Sigmoid colon (tissue), 7 donors: Measurements from ENCODE around the gene AAR2. TPM values are rescaled to one million over a fixed set of nuclear protein-coding genes. Genes with fewer than 3 reads are reported as not detected.

Source experiments
- DNase-seq: peaks from one replicate; pipeline ENCODE4 v3.0.0-alpha.2; 2019
- H3K27ac ChIP-seq, 4 donors: fragments of 200-600 bp; sonication (generic); one replicate each; pipeline ENCODE4 v1.5.1; 2016 to 2019; ENCODE audit warnings: mild to moderate bottlenecking in 1 of 4
- H3K27me3 ChIP-seq, 3 donors: fragments of 200-600 bp; sonication (generic); one replicate each; pipeline ENCODE4 v1.5.1; 2019; ENCODE audit warnings: mild to moderate bottlenecking in 1 of 3
- H3K36me3 ChIP-seq, 4 donors: fragments of 200-600 bp; sonication (generic); one replicate each; pipeline ENCODE4 v1.5.1; 2016 to 2019
- H3K4me1 ChIP-seq, 4 donors: fragments of 200-600 bp; sonication (generic); one replicate each; pipeline ENCODE4 v1.5.1; 2017 to 2019
- H3K4me3 ChIP-seq, 4 donors: fragments of 200-600 bp; sonication (generic); one replicate each; pipeline ENCODE4 v1.5.1; 2017 to 2019; ENCODE audit warnings: mild to moderate bottlenecking in 2 of 4, moderate library complexity in 1 of 4
- H3K9me3 ChIP-seq, 4 donors: fragments of 200-600 bp in 3 of 4; sonication (generic) in 3 of 4; one replicate each; pipeline versions ENCODE4 v1.5.1 to v1.6.1; 2013 to 2019
- EP300 ChIP-seq, 4 donors: sonication (generic); formaldehyde crosslinking; IDR thresholded peaks; one replicate each; pipeline ENCODE4 v1.6.1; 2017; ENCODE audit warnings: antibody characterized with exemption in 4 of 4
- POLR2A ChIP-seq, 2 donors: fragments of 450-650 bp; IDR thresholded peaks; one replicate each; pipeline ENCODE4 v1.6.1; 2016; ENCODE audit warnings: antibody characterized with exemption in 2 of 2, mild to moderate bottlenecking in 2 of 2, moderate library complexity in 2 of 2
- POLR2AphosphoS5 ChIP-seq, 4 donors: sonication (generic); formaldehyde crosslinking; IDR thresholded peaks; one replicate each; pipeline ENCODE4 v1.6.1; 2017; ENCODE audit warnings: antibody characterized with exemption in 4 of 4
- WGBS, 2 donors: extraction: QIAGEN DNeasy Blood & Tissue Kit; methylation state at CpG; one replicate each; pipeline ENCODE4 v1.1.7; 2013; 5-methylcytosine and 5-hydroxymethylcytosine counted together
- intact Hi-C: fragments of 100-400 bp; cut with DNase I; formaldehyde crosslinking; loops from one replicate; pipeline ENCODE4 v1.15.1; 2023
- polyA plus RNA-seq, 3 donors: library from polyadenylated mRNA; stranded (reverse); fragments of 200-250 nt; gene quantifications; one replicate each; pipeline ENCODE4 v1.2.3, GENCODE V29; 2013
- total RNA-seq, 4 donors: library from RNA; depleted of rRNA; stranded (reverse); fragments of >200 nt; gene quantifications; one replicate each; pipeline ENCODE4 v1.1.0, GENCODE V29; 2016
- TF ChIP-seq, protein P1 (sequence below), 4 experiments: fragments of 450-650 bp in 3 of 4; fragments of 200-600 bp in 1 of 4; IDR thresholded peaks; one replicate each; pipeline ENCODE4 v1.5.1; 2016 to 2019; ENCODE audit warnings: antibody characterized with exemption in 4 of 4, mild to moderate bottlenecking in 3 of 4, moderate library complexity in 2 of 4
- donor health status: healthy with polysubstance abuse.
- donor health status: Bipolar disorder and iron deficiency.
- donor health status: healthy.

The AAR2 gene
- total and polyA plus RNA-seq, 7 donors = 11.4 to 39.6 (median 26.5) TPM

DNA sequence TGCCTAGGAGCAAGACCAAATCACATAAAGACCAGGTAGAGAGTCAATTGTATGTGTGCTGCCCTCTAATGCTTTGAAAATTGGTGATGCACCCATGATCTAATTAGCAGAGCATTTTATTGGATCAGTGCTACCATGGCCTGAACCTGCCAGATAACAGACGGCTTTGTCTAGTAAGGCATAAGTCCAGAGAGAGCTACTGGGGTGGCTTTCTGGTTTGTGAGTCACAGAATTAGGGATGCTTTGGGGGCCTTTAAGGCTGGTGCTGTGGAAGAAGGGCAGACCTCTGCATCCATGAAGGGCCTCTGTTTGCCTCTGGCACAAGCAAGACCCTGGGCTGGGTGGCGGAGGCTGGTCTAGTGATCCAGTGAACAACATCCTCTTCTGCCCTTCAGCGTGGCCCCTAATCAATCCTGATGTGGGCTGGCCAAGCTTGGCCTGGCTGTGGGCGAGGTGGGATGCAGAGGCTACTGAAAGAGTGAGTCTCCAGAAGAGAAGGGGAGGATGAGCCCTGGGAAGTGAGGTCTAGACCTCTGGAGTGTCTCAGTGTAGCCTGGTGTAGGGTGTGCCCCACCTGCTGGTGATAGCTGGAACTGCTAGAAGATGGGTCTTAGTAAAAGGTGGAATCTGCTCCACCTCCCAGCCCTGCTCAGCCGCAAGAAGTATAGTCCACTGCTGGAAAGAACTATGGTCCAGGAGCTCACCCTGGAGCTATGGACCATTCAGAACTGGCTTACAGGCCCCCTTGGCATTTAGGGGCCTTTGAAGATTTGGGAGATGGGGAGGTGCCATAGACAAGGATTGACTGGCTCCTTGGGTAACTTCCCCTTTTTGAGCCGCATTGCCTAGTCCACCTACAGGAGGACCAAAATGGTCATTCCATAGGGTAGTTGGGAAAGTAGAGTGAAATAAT is 36.7 kb upstream of the AAR2 start:
- Histone ChIP-seq H3K4me1 (no peaks in the 10 kb centered on the region), H3K9me3 (no peaks in the 10 kb centered on the region), H3K36me3 (peaks cover 0 to 39% (median under 1%) of the 10 kb centered on the region in 4 donors), H3K4me3 (no peak overlapping the region), H3K27me3 (no peaks in the 10 kb centered on the region), H3K27ac (no peak overlapping the region)
- DNase-seq = peak; percentile 87
- WGBS, 2 donors = 51 to 59% methylated on average over 6 of the region's 6 CpGs
- intact Hi-C loops = loop anchor here (1.0 to 10.0 kb wide), 3 partner anchors 43 to 405 kb away; partner anchors contain the start of gene RAB5IF
- TF ChIP-seq, protein P1, sequence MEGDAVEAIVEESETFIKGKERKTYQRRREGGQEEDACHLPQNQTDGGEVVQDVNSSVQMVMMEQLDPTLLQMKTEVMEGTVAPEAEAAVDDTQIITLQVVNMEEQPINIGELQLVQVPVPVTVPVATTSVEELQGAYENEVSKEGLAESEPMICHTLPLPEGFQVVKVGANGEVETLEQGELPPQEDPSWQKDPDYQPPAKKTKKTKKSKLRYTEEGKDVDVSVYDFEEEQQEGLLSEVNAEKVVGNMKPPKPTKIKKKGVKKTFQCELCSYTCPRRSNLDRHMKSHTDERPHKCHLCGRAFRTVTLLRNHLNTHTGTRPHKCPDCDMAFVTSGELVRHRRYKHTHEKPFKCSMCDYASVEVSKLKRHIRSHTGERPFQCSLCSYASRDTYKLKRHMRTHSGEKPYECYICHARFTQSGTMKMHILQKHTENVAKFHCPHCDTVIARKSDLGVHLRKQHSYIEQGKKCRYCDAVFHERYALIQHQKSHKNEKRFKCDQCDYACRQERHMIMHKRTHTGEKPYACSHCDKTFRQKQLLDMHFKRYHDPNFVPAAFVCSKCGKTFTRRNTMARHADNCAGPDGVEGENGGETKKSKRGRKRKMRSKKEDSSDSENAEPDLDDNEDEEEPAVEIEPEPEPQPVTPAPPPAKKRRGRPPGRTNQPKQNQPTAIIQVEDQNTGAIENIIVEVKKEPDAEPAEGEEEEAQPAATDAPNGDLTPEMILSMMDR (IDR thresholded peaks at IDR 0.05) = peak; percentile 68 to 92 (median 86)
- TF ChIP-seq POLR2A (IDR thresholded peaks at IDR 0.05) (no peak), EP300 (IDR thresholded peaks at IDR 0.05) (no peak), POLR2AphosphoS5 (IDR thresholded peaks at IDR 0.05) (no peak)

DNA sequence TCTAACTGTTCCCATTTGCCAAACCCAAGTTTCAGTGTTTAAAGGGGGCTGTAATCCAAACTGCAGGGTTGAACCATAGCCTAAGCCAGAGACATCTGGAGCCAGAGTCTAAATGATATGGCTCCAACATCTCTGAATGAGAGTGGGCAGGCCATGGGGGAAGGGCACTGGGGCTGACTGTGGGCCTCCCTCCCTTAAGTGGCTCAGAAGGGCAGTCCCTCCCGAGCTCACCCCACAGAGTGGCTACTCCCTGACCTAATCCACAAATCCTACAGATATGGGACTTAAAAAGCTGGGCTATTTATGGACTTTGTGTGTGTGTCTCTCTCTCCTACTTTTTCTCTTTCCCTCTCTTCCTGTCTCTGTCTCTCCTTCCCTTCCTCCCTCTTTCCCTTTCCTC is 35.8 kb upstream of the AAR2 start:
- Histone ChIP-seq H3K4me3 (no peak overlapping the region), H3K36me3 (peaks cover 0 to 30% (median 0%) of the 10 kb centered on the region in 4 donors), H3K9me3 (no peaks in the 10 kb centered on the region), H3K4me1 (no peaks in the 10 kb centered on the region), H3K27me3 (no peaks in the 10 kb centered on the region), H3K27ac (no peak overlapping the region)
- TF ChIP-seq, protein P1 (IDR thresholded peaks at IDR 0.05) = no peak
- TF ChIP-seq EP300 (IDR thresholded peaks at IDR 0.05) (no peak), POLR2AphosphoS5 (IDR thresholded peaks at IDR 0.05) (no peak), POLR2A (IDR thresholded peaks at IDR 0.05) (no peak)
- WGBS, 2 donors = 79 to 87% methylated on average over 1 of the region's 1 CpG
- intact Hi-C loops = loop anchor here (10.0 kb wide), 1 partner anchor 404 kb away; the partner anchor contains the start of gene RAB5IF
- DNase-seq = no peak

DNA sequence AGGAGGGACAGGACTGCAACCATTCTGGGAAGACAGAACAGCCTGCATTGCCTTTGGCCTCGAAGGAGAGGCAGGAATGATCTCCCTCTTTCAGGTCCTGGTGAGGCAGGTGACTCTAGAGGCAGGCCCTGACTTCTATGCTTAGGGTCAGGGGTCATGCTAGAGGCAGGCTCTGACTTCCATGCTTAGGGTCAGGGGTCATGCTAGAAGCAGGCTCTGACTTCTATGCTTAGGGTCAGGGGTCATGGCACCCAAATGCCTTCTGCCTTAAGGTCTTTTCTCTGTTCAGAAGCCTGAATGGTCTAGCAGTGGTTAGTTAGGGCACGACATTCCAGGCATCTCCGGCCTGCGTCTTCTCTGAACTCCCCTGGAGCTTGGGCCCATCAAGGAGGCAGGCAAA is 35.1 kb upstream of the AAR2 start:
- WGBS, 2 donors = 88 to 92% methylated on average over 4 of the region's 4 CpGs
- intact Hi-C loops = loop anchor here (10.0 kb wide), 1 partner anchor 404 kb away; the partner anchor contains the start of gene RAB5IF
- no peak overlapping the region for H3K4me3 ChIP-seq
- H3K36me3 ChIP-seq = peaks cover 0 to 31% (median 0%) of the 10 kb centered on the region in 4 donors
- TF ChIP-seq POLR2AphosphoS5 (IDR thresholded peaks at IDR 0.05) (no peak), POLR2A (IDR thresholded peaks at IDR 0.05) (no peak), EP300 (IDR thresholded peaks at IDR 0.05) (no peak)
- TF ChIP-seq, protein P1 (IDR thresholded peaks at IDR 0.05) = no peak
- H3K27ac ChIP-seq = no peak overlapping the region
- no peaks in the 10 kb centered on the region for H3K9me3 ChIP-seq
- no peaks in the 10 kb centered on the region for H3K27me3 ChIP-seq
- H3K4me1 ChIP-seq = no peaks in the 10 kb centered on the region
- peak; percentile 24 for DNase-seq

DNA sequence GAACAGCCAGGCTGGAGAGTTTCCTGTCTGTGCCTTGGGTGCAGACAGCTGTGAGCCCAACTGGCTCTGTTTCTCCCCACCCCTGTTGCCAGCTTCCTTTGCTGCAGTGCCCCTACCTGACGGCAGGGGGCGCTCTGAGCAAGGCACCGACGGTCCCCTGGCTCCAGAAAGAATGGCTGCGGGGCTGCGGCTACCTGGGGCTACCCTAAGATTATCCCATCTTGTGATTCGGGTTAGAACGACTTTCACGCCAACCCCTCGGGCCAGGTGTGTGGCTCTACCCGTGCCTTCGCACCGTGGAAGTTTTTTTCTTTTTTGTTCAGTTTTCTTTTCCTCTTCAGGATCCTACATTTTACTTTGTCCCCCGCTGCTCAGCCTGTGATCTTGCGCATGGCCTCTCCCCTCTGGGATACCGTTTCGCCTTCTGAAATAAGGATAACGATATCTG is 33.4 kb upstream of the AAR2 start:
- WGBS, 2 donors = 37 to 48% methylated on average over 18 of the region's 18 CpGs
- intact Hi-C loops = loop anchor here (1.0 to 10.0 kb wide), 2 partner anchors 236 to 402 kb away; partner anchors contain the start of gene RAB5IF
- peaks cover 0 to 44% (median 0%) of the 10 kb centered on the region in 4 donors for H3K36me3 ChIP-seq
- no peak overlapping the region for H3K27ac ChIP-seq
- no peak overlapping the region for H3K4me3 ChIP-seq
- H3K4me1 ChIP-seq = no peaks in the 10 kb centered on the region
- TF ChIP-seq, protein P1 (IDR thresholded peaks at IDR 0.05) = peak; percentile 73 to 96 (median 79)
- TF ChIP-seq POLR2A (IDR thresholded peaks at IDR 0.05) = no peak
- TF ChIP-seq POLR2AphosphoS5 (IDR thresholded peaks at IDR 0.05) = no peak
- peak; percentile 80 for DNase-seq
- no peaks in the 10 kb centered on the region for H3K9me3 ChIP-seq
- H3K27me3 ChIP-seq = no peaks in the 10 kb centered on the region
